ENCODE measurements around the gene CFP.
A peak's percentile ranks its signal among the peaks of the same experiment; 100 is the strongest.
"Not testable (repeated sequence)": the region's sequence is repeated elsewhere in the genome, so short reads cannot be mapped to it uniquely, and the experiment has no call there.

CFP gene

DNA sequence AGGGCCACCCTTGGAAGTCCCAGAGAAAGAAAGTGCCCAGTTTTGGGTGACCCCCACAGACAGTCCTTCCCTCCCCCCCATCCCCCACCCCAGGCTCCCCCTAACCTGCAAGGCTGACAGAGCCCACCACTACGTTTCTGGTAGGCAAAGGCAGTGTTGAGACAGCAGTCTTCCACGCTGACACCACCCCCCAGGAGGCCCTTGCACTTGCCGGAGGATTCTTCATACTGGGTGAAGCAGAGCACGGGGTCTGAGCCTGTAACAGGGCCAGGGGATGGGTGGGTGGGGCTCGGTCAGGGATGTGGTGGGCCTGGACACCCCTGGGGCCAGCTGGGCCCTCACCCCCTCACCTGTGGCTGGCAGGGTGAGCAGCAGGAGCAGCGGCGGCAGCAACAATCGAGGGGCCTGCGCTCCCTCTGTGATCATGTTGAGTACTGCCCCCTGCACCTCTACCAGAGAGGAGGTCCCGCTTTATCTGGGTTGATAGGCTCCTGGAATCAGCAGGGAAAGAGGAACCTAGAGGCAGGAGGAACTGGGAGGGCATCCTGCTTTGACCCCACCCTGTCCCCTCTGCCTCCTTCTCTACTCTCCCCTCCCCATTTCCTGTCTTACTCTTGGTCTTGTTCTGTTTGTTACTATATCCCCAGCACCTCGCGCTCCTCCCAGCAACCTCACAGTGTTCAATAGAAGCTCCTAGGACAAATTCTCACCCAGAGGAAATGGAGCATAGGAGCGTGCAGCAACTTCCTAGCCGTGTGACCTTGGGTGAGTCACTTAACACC lies at the start of gene CFP:
Gene CFP, minus strand, starts transcription at position 512 of the 782 bp plus-strand sequence. Its CDS starts 86 bp downstream, at position 426.
- DNase-seq (ENCODE audit: low spot score): no peak

DNA sequence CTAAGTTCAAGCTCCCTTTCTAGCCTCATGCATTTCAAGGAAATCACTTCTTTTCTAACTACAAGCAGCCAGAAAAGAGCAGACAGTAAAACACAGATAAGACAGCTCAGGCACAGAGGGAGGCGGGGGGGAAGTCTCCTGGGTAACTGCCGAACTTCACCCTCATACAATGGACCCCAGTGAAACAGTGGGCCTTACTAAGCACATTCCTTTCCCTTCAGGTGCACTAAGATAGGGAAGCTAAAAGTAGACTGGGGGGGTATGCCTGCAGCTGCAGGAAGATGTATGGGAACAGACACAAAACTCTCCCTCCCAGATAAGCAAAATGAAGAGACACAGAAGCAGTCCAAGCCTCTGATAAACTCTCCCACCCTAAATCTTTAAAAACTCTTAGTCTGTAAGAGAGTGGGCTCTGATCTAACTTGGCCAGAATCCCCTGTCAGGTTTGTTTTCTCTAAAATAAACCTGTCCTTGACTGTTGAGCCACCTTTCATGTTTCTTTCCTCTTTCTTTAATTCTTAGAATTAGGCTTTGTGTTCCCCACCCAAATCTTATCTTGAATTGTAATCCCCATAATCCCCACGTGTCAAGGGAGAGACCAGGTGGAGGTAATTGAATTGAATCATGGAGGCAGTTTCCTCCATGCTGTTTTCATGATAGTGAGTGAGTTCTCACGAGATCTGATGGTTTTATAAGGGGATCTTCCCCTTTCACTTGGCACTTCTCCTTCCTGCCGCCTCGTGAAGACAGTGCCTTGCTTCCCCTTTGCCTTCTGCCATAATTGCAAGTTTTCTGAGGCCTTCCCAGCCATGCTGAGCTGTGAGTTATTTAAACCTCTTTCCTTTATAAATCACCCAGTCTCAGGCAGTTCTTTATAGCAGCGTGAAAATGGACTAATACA lies 46.5 kb upstream of the CFP start:
- DNase-seq (ENCODE audit: low spot score): not testable (repeated sequence)

DNA sequence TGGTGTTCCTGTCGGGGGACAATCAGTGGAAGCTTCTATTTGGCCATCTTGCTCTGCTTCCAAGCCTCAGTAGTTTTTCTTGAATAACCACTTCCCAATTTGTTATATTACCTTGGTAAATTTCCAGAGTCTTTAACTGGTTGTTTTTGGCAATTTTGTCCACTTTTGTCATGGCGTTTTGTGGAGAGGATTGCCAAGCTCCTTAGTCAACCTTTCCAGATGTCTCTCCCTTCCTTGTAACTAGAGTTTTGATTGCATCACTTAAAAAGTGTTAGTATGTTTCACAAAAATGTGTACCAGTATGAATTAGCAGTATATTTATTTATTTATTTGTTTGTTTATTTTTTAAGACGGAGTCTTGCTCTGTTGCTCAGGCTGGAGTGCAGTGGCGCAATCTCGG lies 45.0 kb upstream of the CFP start:
- DNase-seq (ENCODE audit: low spot score): no peak

DNA sequence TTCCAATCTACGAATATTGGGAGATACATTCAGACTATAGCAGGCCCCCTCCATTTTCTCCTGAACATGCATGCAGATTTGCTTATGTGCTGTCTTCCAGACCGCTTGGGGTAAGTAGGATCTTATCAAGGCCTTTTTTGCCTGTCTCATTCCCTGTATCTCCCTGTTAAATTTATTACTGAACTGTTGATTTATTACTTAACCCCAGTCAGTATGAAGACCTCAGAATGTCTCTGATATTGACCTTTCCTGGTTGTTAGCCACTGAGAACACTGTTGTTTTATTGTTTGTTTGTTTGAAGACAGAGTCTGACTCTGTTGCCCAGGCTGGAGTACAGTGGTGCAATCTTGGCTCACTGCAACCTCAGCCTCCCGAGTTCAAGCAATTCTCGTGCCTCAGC lies 36.1 kb upstream of the CFP start:
- not testable (repeated sequence) for DNase-seq (ENCODE audit: low spot score)

DNA sequence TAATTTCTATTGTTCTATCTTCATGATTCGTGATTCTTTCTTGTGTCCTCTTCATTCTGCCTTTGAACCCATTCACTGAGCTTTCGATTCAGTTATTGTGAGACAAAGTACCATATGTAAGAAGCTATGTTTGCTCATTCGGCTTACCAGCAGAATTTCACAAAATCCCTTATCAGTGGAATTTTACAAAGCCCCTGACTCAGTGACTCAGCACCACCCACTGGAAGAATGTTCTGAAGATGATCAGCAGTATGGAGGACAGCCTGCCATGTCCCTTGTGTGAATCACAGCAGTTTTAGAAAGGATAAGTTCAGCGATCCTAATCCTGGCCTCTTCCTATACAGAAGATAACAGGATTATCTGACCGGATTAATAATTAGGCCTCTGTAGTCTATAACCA lies 35.0 kb upstream of the CFP start:
- no peak for DNase-seq (ENCODE audit: low spot score)

DNA sequence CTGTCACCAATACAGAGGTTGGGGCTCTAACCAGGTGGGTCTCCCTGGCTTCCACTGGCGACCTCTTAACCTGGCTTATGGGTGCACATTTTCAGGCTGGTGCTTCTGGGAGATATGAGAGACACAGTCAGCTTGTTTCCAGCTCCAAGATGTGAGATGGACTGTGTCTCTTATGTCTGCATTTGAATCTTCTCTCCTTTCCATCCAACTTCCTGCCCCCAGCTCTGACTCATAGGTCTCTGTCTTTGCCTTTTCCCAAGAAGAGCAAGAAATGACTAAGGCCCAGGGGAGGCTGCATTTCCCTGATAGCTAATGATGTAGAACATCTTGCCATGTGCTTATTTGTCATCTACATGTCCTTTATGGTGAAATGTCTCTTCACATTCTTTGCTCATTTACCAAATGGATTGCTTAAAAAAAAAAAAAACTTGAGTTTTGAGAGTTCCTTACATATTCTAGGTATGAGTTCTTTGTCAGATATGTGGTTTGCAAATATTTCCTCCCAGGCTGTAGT lies 32.5 kb upstream of the CFP start:
- DNase-seq (ENCODE audit: low spot score): peak; percentile 40

DNA sequence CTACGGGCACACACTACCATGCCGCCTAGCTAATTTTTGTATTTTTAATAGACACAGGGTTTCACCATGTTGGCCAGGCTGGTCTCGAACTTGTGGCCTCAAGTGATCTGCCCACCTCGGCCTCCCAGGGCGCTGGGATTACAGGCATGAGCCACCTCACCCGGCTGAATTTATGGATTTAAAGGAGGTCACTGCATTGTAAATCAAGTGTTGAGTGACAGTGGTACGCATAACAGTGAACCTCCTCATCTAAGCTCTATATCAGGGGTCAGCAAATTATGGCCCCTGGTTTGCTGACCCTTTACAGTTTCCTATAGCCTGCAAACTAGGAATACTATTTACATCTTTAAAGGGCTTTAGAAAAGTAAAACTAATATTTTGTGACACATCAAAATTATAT lies 31.8 kb upstream of the CFP start:
- DNase-seq (ENCODE audit: low spot score): no peak

DNA sequence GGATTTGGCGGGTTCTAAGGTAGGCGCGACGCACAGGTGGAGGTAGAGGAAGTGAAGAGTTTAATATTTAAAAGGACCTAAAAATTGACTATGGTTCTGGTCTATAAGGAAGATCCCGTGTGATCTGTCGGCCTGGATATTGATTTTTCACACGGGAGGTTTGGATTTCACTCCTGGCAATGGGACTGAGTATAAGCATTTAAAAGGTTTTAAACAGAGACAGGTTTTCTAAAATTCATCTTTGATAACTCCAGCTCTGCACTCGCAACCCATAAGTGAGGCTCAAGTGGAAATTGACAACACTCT lies 29.6 kb upstream of the CFP start:
- DNase-seq (ENCODE audit: low spot score): no peak

DNA sequence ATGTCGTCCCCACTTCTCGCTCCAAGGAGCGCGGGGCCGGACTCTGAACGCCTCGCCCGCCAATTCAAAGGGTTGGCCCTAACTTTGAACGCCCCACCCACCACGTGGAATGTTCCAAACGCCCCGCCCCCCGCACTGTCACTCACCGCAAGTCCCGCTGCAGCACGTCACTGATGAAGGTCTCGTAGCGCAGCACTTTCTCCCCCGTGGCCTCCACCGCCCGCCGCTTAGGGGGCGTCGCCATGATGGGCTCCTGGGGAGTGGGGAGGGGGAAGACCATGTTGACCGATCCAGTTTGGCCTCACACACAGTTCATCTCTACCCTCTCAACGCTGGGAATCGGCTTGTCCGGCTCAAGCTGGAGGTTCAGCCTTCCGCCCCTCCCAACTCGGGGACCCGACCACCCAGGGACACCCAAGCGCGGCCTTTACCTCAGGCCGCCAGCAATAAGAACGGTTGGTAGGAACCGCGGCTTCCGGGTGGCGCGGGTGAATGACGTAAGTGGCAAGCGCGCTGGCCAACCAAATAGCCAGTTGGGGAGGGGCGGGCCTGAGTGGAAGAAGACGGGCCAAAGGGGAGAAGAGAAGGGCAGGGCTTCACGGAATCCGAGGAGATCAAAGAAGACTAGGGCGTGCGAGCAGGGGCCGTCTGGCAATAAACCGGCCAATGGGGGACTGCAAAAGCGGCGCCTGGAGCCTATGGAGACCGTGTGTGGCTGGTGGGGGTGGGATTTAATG lies 29.1 kb upstream of the CFP start, which contains the start of gene UXT:
Gene UXT, minus strand, starts transcription at position 497 of the 737 bp plus-strand sequence. Its CDS starts 253 bp downstream, at position 244.
- peak; percentile 85 for DNase-seq (ENCODE audit: low spot score)

DNA sequence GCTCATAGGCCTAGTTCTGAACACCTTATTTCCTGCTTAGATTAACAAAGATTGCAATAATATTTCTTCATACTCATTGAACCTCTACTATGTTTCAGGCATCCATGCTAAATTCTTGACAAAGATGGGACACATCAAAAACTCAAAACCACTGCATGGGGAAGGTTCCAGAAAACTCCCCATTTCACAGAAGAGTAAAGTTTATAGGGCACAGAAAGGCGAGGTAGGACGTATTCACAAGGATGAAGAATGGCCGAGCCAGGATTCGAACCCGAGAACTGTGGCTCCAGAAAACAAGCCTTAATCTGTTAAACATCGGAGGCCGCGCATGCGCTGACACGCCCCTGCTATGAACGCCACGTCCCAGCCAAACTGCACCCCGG lies 28.6 kb upstream of the CFP start:
- no peak for DNase-seq (ENCODE audit: low spot score)

DNA sequence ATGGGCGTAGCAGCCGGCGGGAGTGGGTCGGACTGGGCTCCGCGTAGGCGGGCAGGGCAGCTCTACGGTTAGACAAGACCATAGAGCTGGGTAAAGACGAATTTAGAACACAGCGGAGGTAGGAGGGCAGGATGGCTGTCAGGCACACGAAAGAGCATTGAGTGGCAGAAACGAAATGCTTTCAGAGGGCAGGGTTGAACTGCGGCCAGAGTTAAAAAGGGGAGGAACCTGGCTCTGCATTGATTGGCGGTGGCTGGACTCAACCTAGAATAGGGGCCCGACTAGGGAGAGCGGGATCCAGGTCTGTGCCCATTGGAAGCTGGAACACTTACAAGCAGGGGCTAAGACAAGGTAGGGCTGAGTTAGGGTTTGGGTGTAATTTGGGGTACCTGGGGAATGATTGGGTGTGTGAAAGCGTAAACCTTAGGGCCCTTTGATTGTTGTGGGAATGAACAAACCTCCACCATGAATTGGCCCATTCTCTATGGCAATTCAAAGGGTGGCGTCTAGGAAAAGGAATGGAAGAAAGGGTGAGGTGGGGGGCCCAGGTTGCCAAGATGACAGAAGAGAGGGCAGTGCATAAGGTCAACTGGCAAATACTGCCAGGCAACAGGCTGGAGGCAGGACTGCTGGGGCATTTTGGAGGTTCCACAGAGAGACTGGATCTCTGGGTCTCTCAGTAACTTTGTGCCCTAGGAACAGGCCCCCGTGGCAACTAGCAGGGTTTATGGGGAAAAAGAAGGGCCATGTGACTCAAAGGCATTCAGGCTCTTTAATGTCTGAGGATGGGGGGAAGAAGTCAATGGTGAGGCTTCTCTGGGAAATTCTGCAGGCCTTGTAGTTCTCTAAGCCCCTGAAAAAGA lies 21.5 kb upstream of the CFP start:
- no peak for DNase-seq (ENCODE audit: low spot score)

DNA sequence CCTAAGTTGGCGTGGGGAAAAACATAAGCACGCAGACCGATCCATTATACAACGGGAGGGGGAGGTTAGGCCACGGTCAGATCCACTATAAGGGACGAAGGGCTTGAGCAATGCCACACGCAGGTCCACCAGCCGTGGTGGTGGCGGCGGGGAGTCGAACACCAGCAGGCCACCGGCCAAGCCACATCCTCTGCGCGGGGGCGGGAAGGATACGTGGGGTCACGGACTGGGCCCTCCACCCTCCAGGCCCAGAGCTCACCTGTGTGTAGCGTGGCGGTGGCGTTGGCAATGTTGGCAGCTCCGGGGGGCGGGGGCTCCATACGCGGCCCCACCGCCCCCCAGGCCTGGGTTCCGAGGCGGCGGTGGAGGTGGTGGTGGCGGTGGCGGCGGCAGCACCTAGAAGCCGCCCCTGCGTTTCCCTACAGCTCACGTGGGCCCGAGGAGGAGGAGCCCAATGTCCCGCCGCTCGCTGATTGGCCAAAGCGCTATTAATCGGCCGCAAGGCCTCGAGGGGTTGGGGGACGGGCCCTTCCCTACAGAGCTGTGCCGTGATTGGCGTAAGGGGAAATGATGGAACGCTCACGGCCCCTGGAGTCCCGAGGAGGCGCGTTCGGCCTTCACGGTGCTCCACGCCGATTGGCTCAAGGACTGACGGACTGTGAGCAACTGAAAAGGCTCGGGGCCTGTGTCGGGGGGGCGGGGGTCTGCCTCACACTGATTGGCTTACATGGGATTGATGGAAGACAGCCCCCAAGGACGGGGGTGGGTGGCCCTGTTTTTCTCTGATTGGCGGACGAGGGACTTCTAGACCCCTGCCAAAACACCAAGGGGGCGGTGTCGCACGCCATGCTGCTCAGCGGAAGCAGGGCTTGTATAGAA lies 20.7 kb upstream of the CFP start, which contains the start of gene ELK1:
Gene ELK1, minus strand, starts transcription at position 400 of the 879 bp plus-strand sequence. CDS start 9,122 bp downstream, outside the sequence.
- DNase-seq (ENCODE audit: low spot score): peak; percentile 91

DNA sequence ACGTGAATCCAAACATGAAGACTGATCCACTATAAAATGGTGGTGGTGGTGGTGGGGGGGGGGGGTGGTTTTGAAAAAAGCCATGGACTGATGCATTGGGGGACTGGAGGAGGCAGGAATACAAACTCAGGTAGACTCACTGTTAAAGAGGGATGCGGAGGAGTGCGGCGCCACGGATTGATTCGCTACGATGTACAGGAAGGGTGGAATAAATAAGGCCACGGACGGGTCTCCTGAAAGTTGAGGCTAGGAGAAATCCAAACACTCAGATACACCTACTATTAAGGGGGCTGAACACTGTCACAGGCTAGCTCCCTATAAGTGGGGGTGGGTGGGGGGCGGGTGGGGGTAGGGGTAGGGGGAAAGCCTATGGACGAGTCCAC lies 20.0 kb upstream of the CFP start:
- no peak for DNase-seq (ENCODE audit: low spot score)

DNA sequence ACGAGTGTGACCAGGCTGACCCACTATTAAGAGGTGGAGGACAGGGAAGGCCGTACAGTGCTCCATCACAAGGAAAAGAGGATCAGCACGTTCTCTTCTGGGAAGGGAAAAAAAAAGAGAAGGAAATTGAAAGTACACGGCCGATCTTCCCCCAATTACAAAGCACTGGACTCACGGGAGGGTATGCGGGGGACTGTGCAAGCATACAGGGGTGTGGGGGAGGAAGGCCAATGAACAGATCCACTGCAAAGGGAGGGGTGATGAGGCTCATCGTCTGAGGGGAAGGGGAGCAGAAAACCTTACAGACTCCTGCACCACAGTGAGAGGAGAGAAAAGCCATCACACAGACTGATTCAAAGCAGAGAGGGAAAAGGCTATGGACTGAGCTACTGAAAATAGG lies 19.5 kb upstream of the CFP start:
- no peak for DNase-seq (ENCODE audit: low spot score)

DNA sequence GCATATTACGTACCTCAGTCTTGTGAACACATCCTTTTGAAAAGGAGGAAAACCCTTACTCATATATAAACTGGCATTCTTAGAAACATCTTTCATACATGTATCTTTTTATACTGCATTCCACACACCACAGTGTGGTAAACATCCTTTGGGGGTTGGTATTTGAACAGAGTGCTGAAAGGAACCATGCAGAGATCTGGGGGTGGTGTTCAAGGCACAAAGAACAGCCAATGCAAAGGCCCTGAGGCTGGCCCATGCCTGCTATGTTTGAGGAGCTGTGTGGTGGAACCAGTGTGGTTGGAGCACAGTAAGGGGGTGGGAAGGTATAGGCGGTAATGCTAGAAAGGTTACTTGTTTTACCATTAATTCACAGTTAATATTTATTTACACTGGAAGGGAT lies 18.6 kb upstream of the CFP start:
- no peak for DNase-seq (ENCODE audit: low spot score)

DNA sequence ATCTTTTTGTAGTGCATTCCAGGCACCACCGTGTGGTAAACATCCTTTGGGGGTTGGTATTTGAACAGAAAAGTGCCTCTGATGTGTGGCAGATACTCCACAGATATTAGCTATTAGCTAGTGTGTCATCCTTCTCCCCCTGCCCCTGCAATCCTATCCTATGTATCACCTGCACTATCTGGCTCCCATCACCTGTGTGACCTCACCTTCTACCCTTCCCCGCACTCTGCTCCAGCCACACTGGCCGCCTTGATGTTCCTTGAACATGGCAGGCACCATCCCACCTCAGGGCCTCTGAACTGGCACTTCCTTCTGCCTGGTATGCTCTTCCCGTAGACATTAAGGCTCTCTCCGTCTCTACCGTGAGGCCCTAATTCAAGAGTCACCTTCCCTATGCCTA lies 16.9 kb upstream of the CFP start:
- DNase-seq (ENCODE audit: low spot score): no peak

DNA sequence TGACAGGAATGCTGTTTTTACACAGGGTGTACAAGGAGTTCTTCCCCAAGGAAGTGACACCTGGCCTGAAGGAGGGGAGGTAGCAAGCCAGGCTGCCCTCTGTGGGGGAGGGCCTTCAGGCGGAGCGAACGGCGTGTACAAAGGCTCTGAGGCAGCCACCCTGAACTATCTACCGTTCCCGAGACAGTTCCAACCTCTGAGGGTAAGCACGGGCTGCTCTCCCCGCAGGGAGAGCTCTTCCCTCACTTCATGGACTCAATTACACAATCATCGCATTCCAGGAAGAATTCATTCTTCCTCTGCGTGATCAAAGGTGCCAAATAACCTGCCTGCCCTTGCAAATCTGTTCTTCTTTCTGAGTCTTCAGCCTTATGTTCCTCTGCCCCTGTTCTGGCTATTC lies 15.8 kb upstream of the CFP start:
- DNase-seq (ENCODE audit: low spot score): no peak

DNA sequence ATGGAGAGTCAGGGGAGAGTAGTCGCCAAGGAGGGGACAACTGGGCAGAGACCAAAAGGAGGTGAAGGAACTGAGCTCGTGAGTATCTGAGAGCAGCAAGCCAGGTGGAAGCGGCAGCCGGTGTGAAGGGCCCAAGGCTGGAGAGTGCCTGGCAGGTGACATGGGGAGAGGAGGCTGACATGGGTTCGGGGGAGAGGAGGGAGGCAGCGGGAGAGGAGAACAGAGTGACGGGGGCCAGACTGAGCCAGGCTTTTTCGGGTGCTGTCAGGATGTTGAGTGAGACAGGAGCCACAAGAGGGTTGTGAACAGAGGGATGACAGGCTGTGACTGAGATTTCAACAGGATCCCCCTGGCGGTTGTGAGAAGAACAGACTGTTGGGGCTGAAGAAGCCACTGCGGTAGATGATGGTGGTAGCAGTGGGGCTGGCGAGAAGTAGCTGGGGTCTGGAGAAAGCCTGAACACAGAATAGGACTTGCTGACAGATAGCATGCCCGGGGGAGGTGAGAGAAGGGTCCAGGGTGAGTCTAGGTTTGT lies 14.9 kb upstream of the CFP start:
- DNase-seq (ENCODE audit: low spot score): peak; percentile 71

DNA sequence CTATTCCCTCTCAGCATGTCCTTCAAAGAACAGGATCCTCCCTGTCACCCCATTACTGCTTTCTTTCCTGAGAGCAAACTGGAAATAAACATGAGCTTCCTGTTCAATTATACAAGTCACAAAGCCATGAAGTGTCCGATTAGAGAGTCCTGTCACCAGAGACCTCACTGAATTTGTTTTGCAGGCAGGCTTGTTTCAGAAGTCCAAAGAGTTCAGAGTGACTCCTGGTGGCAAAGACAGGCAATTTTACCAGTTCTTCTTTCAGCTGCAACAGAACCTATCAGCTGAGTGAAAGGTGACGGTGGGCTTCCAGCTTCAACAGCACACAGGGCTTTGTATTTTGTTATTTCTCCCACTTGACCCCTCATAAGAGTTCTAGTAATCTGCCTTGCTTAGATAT lies 14.2 kb upstream of the CFP start:
- DNase-seq (ENCODE audit: low spot score): peak; percentile 59

DNA sequence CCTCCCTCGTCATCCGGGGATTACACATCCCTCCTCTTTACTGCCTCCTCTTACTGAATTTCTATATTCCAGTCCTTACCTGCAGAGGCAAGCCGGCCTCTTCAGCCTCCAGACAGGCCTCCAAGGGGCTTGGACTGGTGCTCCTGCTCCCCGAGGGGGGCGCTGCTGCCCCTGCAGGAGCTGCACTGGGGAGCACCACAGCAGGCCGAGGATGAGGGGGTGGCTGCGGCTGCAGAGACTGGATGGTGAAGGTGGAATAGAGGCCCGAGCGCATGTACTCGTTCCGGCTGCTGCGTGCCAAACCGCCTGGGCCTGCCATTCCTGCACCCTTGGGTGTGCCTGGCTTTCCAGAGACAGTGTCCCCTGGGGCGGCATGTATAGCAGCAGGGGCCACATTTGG lies 9.1 kb upstream of the CFP start:
- no peak for DNase-seq (ENCODE audit: low spot score)

All from AG08396 (cell line).